Vagina (tissue), 2 donors: ENCODE data around the gene USP6NL.

Experiments
- CTCF ChIP-seq, 3 experiments: fragments of 450-650 bp in 2 of 3; fragments of 200-600 bp in 1 of 3; sonication (generic) in 1 of 3; IDR thresholded peaks; one replicate each; pipeline ENCODE4 v1.5.1; 2017 to 2019; ENCODE audit warnings: antibody characterized with exemption in 3 of 3, mild to moderate bottlenecking in 2 of 3, moderate library complexity in 2 of 3
- POLR2AphosphoS5 ChIP-seq, 2 donors: sonication (generic); formaldehyde crosslinking; IDR thresholded peaks; one replicate each; pipeline ENCODE4 v1.9.0; 2017; ENCODE audit warnings: antibody characterized with exemption in 2 of 2, mild to moderate bottlenecking in 2 of 2, low read depth in 1 of 2; ENCODE audit not compliant: insufficient read depth in 1 of 2

- TF ChIP-seq CTCF (IDR thresholded peaks at IDR 0.05) (no peak), POLR2AphosphoS5 (IDR thresholded peaks at IDR 0.05; ENCODE audit: insufficient read depth in 1 of 2, low read depth in 1 of 2) (no peak)
These were observed 97.7 kb downstream of the USP6NL start for GRCh38 chr10:11513727-11514126.
